NCI-H2171 treated with DMSO at 0.1 percent for 48 hours (cell line): ENCODE results near the gene NAGS.
"Not testable (repeated sequence)": the region's sequence is repeated elsewhere in the genome, so short reads cannot be mapped to it uniquely, and the experiment has no call there.

Source experiments
- DNase-seq: peaks from one replicate; lab custom pipeline; 2025; lab: John Stamatoyannopoulos, UW

The NAGS gene

GRCh38 chr17:44006598-44007345 lies 2.4 kb downstream of the NAGS start:
- peak; percentile 90 for DNase-seq

GRCh38 chr17:44007346-44008204 lies 3.2 kb downstream of the NAGS start:
- no peak for DNase-seq

GRCh38 chr17:44008205-44008909 lies 3.9 kb downstream of the NAGS start:
- no peak for DNase-seq

- no peak for DNase-seq
Observed at GRCh38 chr17:44010966-44011647, 6.7 kb downstream of the NAGS start.

- DNase-seq: no peak
Observed at GRCh38 chr17:44011876-44012275, 7.5 kb downstream of the NAGS start.

- DNase-seq: no peak
Observed at GRCh38 chr17:44012391-44012790, 8.0 kb downstream of the NAGS start.

GRCh38 chr17:44012874-44013273 lies 8.5 kb downstream of the NAGS start:
- DNase-seq: no peak

GRCh38 chr17:44014133-44014436 lies 9.7 kb downstream of the NAGS start:
- DNase-seq: no peak

- peak; percentile 90 for DNase-seq
Observed at GRCh38 chr17:44014437-44015172, 10.2 kb downstream of the NAGS start, which contains the start of gene TMEM101. TSS of gene TMEM101 (minus strand) at chr17:44014963. CDS start at chr17:44014952, 11 bp downstream.

- not testable (repeated sequence) for DNase-seq
Observed at GRCh38 chr17:44021227-44021626, 16.8 kb downstream of the NAGS start.

GRCh38 chr17:44022246-44022645 lies 17.8 kb downstream of the NAGS start:
- no peak for DNase-seq

GRCh38 chr17:44023545-44024270 lies 19.3 kb downstream of the NAGS start:
- no peak for DNase-seq

- DNase-seq: peak; percentile 97
Observed at GRCh38 chr17:44024271-44024663, 19.8 kb downstream of the NAGS start.

GRCh38 chr17:44024853-44025252 lies 20.4 kb downstream of the NAGS start:
- DNase-seq: no peak

- no peak for DNase-seq
Observed at GRCh38 chr17:44029736-44030135, 25.3 kb downstream of the NAGS start.

- DNase-seq: no peak
Observed at GRCh38 chr17:44030482-44030881, 26.1 kb downstream of the NAGS start.

- no peak for DNase-seq
Observed at GRCh38 chr17:44033861-44034408, 29.5 kb downstream of the NAGS start.

- not testable (repeated sequence) for DNase-seq
Observed at GRCh38 chr17:44034688-44035087, 30.3 kb downstream of the NAGS start.

- no peak for DNase-seq
Observed at GRCh38 chr17:44037471-44037870, 33.0 kb downstream of the NAGS start.

- DNase-seq: peak; percentile 97
Observed at GRCh38 chr17:44038604-44039011, 34.2 kb downstream of the NAGS start.
